Panc1 (cell line): ENCODE results near the gene ASL. TPM values are rescaled to one million over a fixed set of nuclear protein-coding genes. Genes with fewer than 3 reads are reported as not detected.

ENCODE experiments used
- ATAC-seq: fragments of 200-7000 bp; cut with Tn5 transposase; 2 replicates; pipeline ENCODE4 v1.9.1; 2020; ENCODE audit warnings: mild to moderate bottlenecking, moderate library complexity
- BruUV-seq: library from RNA; stranded (reverse); fragments of 400-500 nt; replicated peaks from 2 replicates; lab custom pipeline; 2021; lab: Mats Ljungman, UMichigan
- CTCF ChIA-PET: fragments of 300-600 bp; sonication (Branson Sonifier 250); formaldehyde crosslinking; loops from one replicate; lab custom pipeline; 2022; ENCODE audit warnings: antibody characterized with exemption; lab: Charles Lee
- POLR2A ChIA-PET: fragments of 300-600 bp; sonication (Branson Sonifier 250); formaldehyde crosslinking; loops from one replicate; lab custom pipeline; 2022; ENCODE audit warnings: antibody characterized with exemption; lab: Charles Lee
- DNase-seq: peaks from one replicate; pipeline ENCODE4 v3.0.0-alpha.2; 2010; ENCODE audit warnings: low read depth, low spot score
- H3K27ac ChIP-seq: 2 replicates; pipeline ENCODE4 v1.5.1; 2011; ENCODE audit warnings: mild to moderate bottlenecking, low read length, inconsistent platforms
- H3K27me3 ChIP-seq: fragments of 200-500 bp; sonication (Bioruptor generic); 2 replicates; pipeline ENCODE4 v1.6.0; 2014; ENCODE audit warnings: low read length, inconsistent platforms; ENCODE audit not compliant: control insufficient read depth, insufficient read depth
- H3K36me3 ChIP-seq: fragments of 200-500 bp; sonication (Bioruptor generic); 2 replicates; pipeline ENCODE4 v1.5.1; 2014; ENCODE audit warnings: inconsistent platforms, mild to moderate bottlenecking, low read length, moderate library complexity; ENCODE audit not compliant: control insufficient read depth, insufficient read depth
- H3K4me1 ChIP-seq: 2 replicates; pipeline ENCODE4 v1.5.1; 2011; ENCODE audit warnings: inconsistent platforms, mild to moderate bottlenecking, low read length, moderate library complexity; ENCODE audit not compliant: control insufficient read depth, insufficient read depth
- H3K4me3 ChIP-seq, 2 experiments: 2 replicates each; pipeline ENCODE4 v1.5.1; 2011 to 2012; ENCODE audit warnings: low read depth in 2 of 2, low read length in 2 of 2, mild to moderate bottlenecking in 2 of 2, inconsistent platforms in 1 of 2, moderate library complexity in 1 of 2
- H3K9me3 ChIP-seq: fragments of 200-500 bp; sonication (Bioruptor generic); 2 replicates; pipeline ENCODE4 v1.5.1; 2014; ENCODE audit warnings: low read depth, mild to moderate bottlenecking, inconsistent platforms, low read length, moderate library complexity; ENCODE audit not compliant: control insufficient read depth, insufficient read depth
- POLR2AphosphoS5 ChIP-seq: IDR thresholded peaks from 2 replicates; pipeline ENCODE4 v1.6.1; 2012; ENCODE audit warnings: mild to moderate bottlenecking, low read depth, low read length, moderate library complexity
- SIN3A ChIP-seq: IDR thresholded peaks from 2 replicates; pipeline ENCODE4 v1.6.1; 2012; ENCODE audit warnings: low read depth, mild to moderate bottlenecking, low read length, moderate library complexity, borderline replicate concordance; ENCODE audit not compliant: insufficient read depth
- TCF7L2 ChIP-seq: IDR thresholded peaks from 2 replicates; pipeline ENCODE4 v1.6.1; 2011; ENCODE audit warnings: mild to moderate bottlenecking, low read depth, low read length, inconsistent platforms
- in situ Hi-C: cut with HindIII; loops from 2 replicates; pipeline ENCODE4 v1.10.0; 2016; ENCODE audit warnings: low sequenced_read_pairs, low pct_unique_long_range_greater_than_20kb
- intact Hi-C: fragments of 100-400 bp; cut with micrococcal nuclease; formaldehyde crosslinking; loops from one replicate; pipeline ENCODE4 v1.10.0; 2022; ENCODE audit not compliant: unreplicated experiment
- total RNA-seq: library from RNA; stranded (reverse); gene quantifications from one replicate; pipeline ENCODE4 v1.2.1, GENCODE V29; 2021; ENCODE audit not compliant: unreplicated experiment
- TF ChIP-seq, protein P1 (sequence below), 2 experiments: IDR thresholded peaks; 2 replicates each; pipeline ENCODE4 v1.6.1; 2011 to 2012; ENCODE audit warnings: low read depth in 2 of 2, control low read depth in 1 of 2, low read length in 1 of 2, mild to moderate bottlenecking in 1 of 2, moderate library complexity in 1 of 2; ENCODE audit not compliant: insufficient read depth in 1 of 2
- TF ChIP-seq, protein P2 (sequence below): fragments of 450-650 bp; IDR thresholded peaks from 2 replicates; pipeline ENCODE4 v1.5.1; 2017; ENCODE audit warnings: mild to moderate bottlenecking

Gene ASL
- total RNA-seq, 1 experiment from 2014 or later = 34.3 TPM

GRCh38 chr7:66060796-66061195, 14.8 kb upstream of the ASL start:
- DNase-seq (no peak), ATAC-seq (no peak)
- no peaks in the 10 kb centered on the region for H3K27me3 ChIP-seq
- in situ Hi-C loops = no loop called here
- ChIA-PET CTCF (no interaction called here), POLR2A (no interaction called here)
- no peak for TF ChIP-seq POLR2AphosphoS5
- TF ChIP-seq SIN3A = no peak
- TF ChIP-seq, protein P1, sequence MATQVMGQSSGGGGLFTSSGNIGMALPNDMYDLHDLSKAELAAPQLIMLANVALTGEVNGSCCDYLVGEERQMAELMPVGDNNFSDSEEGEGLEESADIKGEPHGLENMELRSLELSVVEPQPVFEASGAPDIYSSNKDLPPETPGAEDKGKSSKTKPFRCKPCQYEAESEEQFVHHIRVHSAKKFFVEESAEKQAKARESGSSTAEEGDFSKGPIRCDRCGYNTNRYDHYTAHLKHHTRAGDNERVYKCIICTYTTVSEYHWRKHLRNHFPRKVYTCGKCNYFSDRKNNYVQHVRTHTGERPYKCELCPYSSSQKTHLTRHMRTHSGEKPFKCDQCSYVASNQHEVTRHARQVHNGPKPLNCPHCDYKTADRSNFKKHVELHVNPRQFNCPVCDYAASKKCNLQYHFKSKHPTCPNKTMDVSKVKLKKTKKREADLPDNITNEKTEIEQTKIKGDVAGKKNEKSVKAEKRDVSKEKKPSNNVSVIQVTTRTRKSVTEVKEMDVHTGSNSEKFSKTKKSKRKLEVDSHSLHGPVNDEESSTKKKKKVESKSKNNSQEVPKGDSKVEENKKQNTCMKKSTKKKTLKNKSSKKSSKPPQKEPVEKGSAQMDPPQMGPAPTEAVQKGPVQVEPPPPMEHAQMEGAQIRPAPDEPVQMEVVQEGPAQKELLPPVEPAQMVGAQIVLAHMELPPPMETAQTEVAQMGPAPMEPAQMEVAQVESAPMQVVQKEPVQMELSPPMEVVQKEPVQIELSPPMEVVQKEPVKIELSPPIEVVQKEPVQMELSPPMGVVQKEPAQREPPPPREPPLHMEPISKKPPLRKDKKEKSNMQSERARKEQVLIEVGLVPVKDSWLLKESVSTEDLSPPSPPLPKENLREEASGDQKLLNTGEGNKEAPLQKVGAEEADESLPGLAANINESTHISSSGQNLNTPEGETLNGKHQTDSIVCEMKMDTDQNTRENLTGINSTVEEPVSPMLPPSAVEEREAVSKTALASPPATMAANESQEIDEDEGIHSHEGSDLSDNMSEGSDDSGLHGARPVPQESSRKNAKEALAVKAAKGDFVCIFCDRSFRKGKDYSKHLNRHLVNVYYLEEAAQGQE (IDR thresholded peaks at IDR 0.05; ENCODE audit: insufficient read depth in 1 of 2, low read depth in 2 of 2, low read length in 1 of 2) = no peak
- no peak for TF ChIP-seq TCF7L2
- TF ChIP-seq, protein P2, sequence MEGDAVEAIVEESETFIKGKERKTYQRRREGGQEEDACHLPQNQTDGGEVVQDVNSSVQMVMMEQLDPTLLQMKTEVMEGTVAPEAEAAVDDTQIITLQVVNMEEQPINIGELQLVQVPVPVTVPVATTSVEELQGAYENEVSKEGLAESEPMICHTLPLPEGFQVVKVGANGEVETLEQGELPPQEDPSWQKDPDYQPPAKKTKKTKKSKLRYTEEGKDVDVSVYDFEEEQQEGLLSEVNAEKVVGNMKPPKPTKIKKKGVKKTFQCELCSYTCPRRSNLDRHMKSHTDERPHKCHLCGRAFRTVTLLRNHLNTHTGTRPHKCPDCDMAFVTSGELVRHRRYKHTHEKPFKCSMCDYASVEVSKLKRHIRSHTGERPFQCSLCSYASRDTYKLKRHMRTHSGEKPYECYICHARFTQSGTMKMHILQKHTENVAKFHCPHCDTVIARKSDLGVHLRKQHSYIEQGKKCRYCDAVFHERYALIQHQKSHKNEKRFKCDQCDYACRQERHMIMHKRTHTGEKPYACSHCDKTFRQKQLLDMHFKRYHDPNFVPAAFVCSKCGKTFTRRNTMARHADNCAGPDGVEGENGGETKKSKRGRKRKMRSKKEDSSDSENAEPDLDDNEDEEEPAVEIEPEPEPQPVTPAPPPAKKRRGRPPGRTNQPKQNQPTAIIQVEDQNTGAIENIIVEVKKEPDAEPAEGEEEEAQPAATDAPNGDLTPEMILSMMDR = no peak
- BruUV-seq = no TSS peak
- no peaks in the 10 kb centered on the region for H3K4me1 ChIP-seq
- intact Hi-C loops = no loop called here
- H3K36me3 ChIP-seq = no peaks in the 10 kb centered on the region
- H3K27ac ChIP-seq = no peak overlapping the region
- H3K9me3 ChIP-seq = no peaks in the 10 kb centered on the region
- no peak overlapping the region for H3K4me3 ChIP-seq

GRCh38 chr7:66069732-66070131, 5.9 kb upstream of the ASL start:
- TF ChIP-seq SIN3A = no peak
- no peak for TF ChIP-seq POLR2AphosphoS5
- TF ChIP-seq TCF7L2 = no peak
- TF ChIP-seq, protein P1 (IDR thresholded peaks at IDR 0.05; ENCODE audit: insufficient read depth in 1 of 2, low read depth in 2 of 2, low read length in 1 of 2) = no peak
- TF ChIP-seq, protein P2 = no peak
- Histone ChIP-seq H3K36me3 (no peaks in the 10 kb centered on the region), H3K9me3 (no peaks in the 10 kb centered on the region), H3K27me3 (no peaks in the 10 kb centered on the region), H3K4me3 (no peak overlapping the region), H3K27ac (no peak overlapping the region), H3K4me1 (no peaks in the 10 kb centered on the region)
- ATAC-seq (no peak), DNase-seq (no peak)
- intact Hi-C loops (no loop called here), in situ Hi-C loops (no loop called here)
- ChIA-PET POLR2A (no interaction called here), CTCF (interaction anchor here (0.5 kb wide), 1 partner anchor 449 kb away, joined by 11 read pairs; no protein-coding TSS in a partner anchor)
- no TSS peak for BruUV-seq
